ENCODE measurements around the gene CLIP4. TPM values are rescaled to one million over a fixed set of nuclear protein-coding genes. Genes with fewer than 3 reads are reported as not detected.

The CLIP4 gene
- 47.0 and 129 TPM in 2 replicates for total RNA-seq

GRCh38 chr2:29114946-29115609 lies at the start of gene CLIP4:
Gene CLIP4, plus strand, starts transcription at chr2:29115415. Its CDS starts 5,974 bp downstream, at chr2:29121389.

GRCh38 chr2:29074411-29074810 lies 40.8 kb upstream of the CLIP4 start, which contains the start of gene PCARE:
Gene PCARE, minus strand, starts transcription at chr2:29074523. Its CDS starts 262 bp downstream, at chr2:29074261.

Other genes with a start within 250 kb of the CLIP4 start
- gene TRMT61B, start 245.1 kb upstream of the CLIP4 start, total RNA-seq: 10.9 and 13.7 TPM in 2 replicates
- gene WDR43, start 220.7 kb upstream of the CLIP4 start, total RNA-seq: 73.3 and 120 TPM in 2 replicates
- gene TOGARAM2, start 134.1 kb upstream of the CLIP4 start, total RNA-seq: under 0.01 TPM in 2 replicates
- gene PCARE, start 40.9 kb upstream of the CLIP4 start, total RNA-seq: not detected in 2 replicates

Measured in placental pericyte (primary cell).